Fibroblast of the aortic adventitia (primary cell): ENCODE data around the gene CT45A8. TPM values are rescaled to one million over a fixed set of nuclear protein-coding genes. Genes with fewer than 3 reads are reported as not detected.

ENCODE experiments used
- total RNA-seq: library from RNA; depleted of rRNA; stranded (reverse); fragments of >200 nt; gene quantifications from 2 replicates; pipeline ENCODE4 v1.2.3, GENCODE V29; 2012; ENCODE audit warnings: low replicate concordance

The CT45A8 gene
- total RNA-seq, 1 donor, result not detected

Other genes with a start within 250 kb of the CT45A8 start
- gene CT45A1, start 140.9 kb downstream of the CT45A8 start, total RNA-seq, result not detected in 2 replicates
- gene CT45A3, start 86.3 kb downstream of the CT45A8 start, total RNA-seq, result not detected in 2 replicates
- gene CT45A5, start 69.0 kb downstream of the CT45A8 start, total RNA-seq, result not detected in 2 replicates
- not detected in 2 replicates for gene CT45A6, start 51.8 kb downstream of the CT45A8 start, total RNA-seq
- gene CT45A2, start 34.5 kb downstream of the CT45A8 start, total RNA-seq, result not detected in 2 replicates
- not detected in 2 replicates for gene CT45A7, start 17.3 kb downstream of the CT45A8 start, total RNA-seq
- gene CT45A9, start 17.3 kb upstream of the CT45A8 start, total RNA-seq, result not detected in 2 replicates
- gene CT45A10, start 38.9 kb upstream of the CT45A8 start, total RNA-seq, result not detected in 2 replicates
- not detected in 2 replicates for gene SAGE1, start 39.2 kb upstream of the CT45A8 start, total RNA-seq
- 15.5 and 40.2 TPM in 2 replicates for gene MMGT1, start 119.5 kb upstream of the CT45A8 start, total RNA-seq
- 18.6 and 26.3 TPM in 2 replicates for gene SLC9A6, start 130.9 kb upstream of the CT45A8 start, total RNA-seq